ENCODE data around the gene PDGFB. TPM values are rescaled to one million over a fixed set of nuclear protein-coding genes. Genes with fewer than 3 reads are reported as not detected.

Gene PDGFB
- polyA plus RNA-seq, 1 donor: 7.4 TPM

DNA sequence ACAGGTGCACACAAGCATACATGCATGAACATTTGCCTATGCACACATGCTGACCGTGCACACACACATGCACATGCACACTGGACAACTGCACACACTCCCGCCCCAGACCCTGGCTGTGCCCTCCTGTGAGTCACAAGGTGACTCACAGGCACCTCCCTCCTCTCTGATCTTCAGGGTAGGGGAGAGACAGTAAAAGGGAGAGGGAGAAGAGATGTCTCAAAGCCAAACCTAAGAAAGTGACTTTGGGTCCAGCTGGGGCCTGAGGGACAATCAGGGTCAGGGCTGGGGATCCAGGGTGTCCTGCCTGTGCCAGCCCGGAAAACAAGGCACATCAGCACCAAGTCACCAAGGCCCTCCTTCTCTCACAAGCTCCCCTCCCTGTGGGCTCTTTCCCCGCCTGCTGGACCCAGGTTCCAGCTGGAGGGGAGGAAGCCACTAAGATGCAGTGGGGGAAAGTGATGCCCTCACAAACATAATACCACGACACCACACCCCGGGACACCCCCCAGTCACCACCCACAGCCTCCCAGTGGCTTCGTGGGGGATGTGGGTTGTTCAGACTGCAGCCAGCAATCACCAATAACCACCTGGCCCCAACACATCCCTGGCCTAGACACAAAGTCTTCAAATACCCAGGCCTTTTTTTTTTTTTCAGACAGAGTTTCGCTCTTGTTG, 39.3 kb downstream of the PDGFB start:
- Histone ChIP-seq H3K27ac (ENCODE audit: low read length) (no peak overlapping the region), H3K4me3 (ENCODE audit: low read length) (no peak overlapping the region), H3K4me1 (ENCODE audit: control insufficient read depth, insufficient read depth, low read length) (no peaks in the 10 kb centered on the region), H3K9me3 (ENCODE audit: control insufficient read depth, low read depth, low read length) (no peaks in the 10 kb centered on the region), H3K27me3 (ENCODE audit: control insufficient read depth, insufficient read depth, low read length) (no peaks in the 10 kb centered on the region), H3K36me3 (ENCODE audit: control insufficient read depth, insufficient read depth, low read length) (no peaks in the 10 kb centered on the region)
- WGBS (ENCODE audit: insufficient coverage, low lambda C conversion rate): no CpG with 5 or more reads among the region's 8 CpGs
- DNase-seq: no peak

DNA sequence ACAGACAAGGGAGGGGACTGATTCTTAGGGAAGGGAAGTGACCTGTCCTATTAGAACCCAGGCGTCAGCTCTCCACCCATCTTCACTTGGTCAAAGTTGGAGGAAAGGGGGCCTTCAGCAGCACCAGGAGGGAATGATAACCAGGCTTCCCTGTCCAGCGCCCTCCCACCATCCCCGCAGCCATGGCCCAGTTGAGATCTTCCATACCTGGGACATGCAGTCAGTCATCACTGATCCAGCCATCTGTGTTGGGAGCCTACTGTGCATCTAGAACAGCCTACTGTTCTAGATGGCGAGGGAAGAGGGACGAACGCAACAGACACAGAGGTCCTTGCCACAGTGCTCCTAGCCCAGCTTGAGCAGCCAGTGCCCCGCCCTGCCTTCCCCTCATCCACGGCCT, 40.6 kb downstream of the PDGFB start:
- Histone ChIP-seq H3K9me3 (ENCODE audit: control insufficient read depth, low read depth, low read length) (peaks cover 2% of the 10 kb centered on the region), H3K4me3 (ENCODE audit: low read length) (no peak overlapping the region), H3K27me3 (ENCODE audit: control insufficient read depth, insufficient read depth, low read length) (no peaks in the 10 kb centered on the region), H3K27ac (ENCODE audit: low read length) (no peak overlapping the region), H3K36me3 (ENCODE audit: control insufficient read depth, insufficient read depth, low read length) (no peaks in the 10 kb centered on the region), H3K4me1 (ENCODE audit: control insufficient read depth, insufficient read depth, low read length) (no peaks in the 10 kb centered on the region)
- DNase-seq: no peak
- no CpG with 5 or more reads among the region's 8 CpGs for WGBS (ENCODE audit: insufficient coverage, low lambda C conversion rate)

DNA sequence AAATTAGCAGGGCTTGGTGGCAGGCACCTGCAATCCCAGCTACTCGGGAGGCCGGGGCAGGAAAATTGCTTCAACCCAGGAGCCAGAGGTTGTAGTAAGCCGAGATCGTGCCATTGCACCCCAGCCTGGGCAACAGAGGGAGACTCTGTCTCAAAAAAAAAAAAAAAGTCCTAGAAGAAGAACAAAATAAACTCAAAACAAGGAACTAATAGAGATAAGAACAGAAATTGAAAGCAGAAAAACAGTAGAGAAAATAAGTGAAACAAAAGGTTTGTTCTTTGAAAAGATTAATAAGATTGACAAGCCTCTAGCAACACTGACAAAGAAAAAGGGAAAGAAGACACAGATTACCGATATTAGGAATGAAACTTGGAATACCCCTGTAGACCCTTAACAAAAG, 47.2 kb downstream of the PDGFB start:
- WGBS (ENCODE audit: insufficient coverage, low lambda C conversion rate): 88% methylated on average over 3 of the region's 5 CpGs
- DNase-seq: no peak
- Histone ChIP-seq H3K4me3 (ENCODE audit: low read length) (no peak overlapping the region), H3K27me3 (ENCODE audit: control insufficient read depth, insufficient read depth, low read length) (no peaks in the 10 kb centered on the region), H3K9me3 (ENCODE audit: control insufficient read depth, low read depth, low read length) (peaks cover 15% of the 10 kb centered on the region), H3K4me1 (ENCODE audit: control insufficient read depth, insufficient read depth, low read length) (no peaks in the 10 kb centered on the region), H3K36me3 (ENCODE audit: control insufficient read depth, insufficient read depth, low read length) (no peaks in the 10 kb centered on the region), H3K27ac (ENCODE audit: low read length) (no peak overlapping the region)

DNA sequence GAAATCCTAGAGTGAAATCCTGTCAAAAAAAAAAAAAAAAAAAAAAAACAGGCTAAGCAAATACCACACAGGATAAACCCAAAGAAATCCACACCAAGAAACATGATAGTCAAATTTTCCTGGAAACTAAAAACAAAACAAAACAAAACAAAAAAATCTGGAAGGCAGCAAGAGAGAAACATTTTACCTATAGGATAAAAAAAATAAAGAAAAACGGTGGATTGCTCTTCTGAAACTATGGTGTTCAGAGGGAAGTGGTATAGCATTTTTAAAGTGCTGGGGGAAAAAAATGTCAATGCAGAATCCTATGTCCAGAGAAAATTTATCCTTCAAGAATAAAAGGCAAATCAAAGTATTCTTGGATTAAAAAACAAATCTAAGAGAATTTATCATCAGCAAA, 50.7 kb downstream of the PDGFB start:
- 43% methylated on average over 1 of the region's 1 CpG for WGBS (ENCODE audit: insufficient coverage, low lambda C conversion rate)
- Histone ChIP-seq H3K27ac (ENCODE audit: low read length) (no peak overlapping the region), H3K27me3 (ENCODE audit: control insufficient read depth, insufficient read depth, low read length) (no peaks in the 10 kb centered on the region), H3K36me3 (ENCODE audit: control insufficient read depth, insufficient read depth, low read length) (no peaks in the 10 kb centered on the region), H3K4me3 (ENCODE audit: low read length) (no peak overlapping the region), H3K9me3 (ENCODE audit: control insufficient read depth, low read depth, low read length) (peaks cover 12% of the 10 kb centered on the region), H3K4me1 (ENCODE audit: control insufficient read depth, insufficient read depth, low read length) (no peaks in the 10 kb centered on the region)
- DNase-seq: no peak

DNA sequence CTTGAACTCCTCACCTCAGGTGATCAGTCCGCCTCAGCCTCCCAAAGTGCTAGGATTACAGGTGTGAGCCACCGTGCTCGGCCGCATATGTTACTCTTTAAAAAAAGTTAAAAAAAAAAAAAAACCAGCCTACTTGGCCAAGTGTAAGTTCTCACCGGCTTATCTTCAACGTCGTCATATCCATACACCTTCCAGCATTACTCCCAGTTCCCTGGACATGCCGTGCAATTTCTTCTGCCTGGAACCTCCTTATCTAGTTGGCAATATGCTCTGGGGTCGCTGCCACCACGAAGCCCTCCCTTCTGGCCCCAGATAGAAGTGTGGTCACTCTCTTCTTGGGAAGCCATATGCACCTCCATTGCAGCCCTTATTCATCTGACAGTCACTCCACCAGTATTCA, 56.0 kb downstream of the PDGFB start:
- no peaks in the 10 kb centered on the region for H3K36me3 ChIP-seq (ENCODE audit: control insufficient read depth, insufficient read depth, low read length)
- no CpG with 5 or more reads among the region's 10 CpGs for WGBS (ENCODE audit: insufficient coverage, low lambda C conversion rate)
- peaks cover 3% of the 10 kb centered on the region for H3K9me3 ChIP-seq (ENCODE audit: control insufficient read depth, low read depth, low read length)
- H3K27me3 ChIP-seq (ENCODE audit: control insufficient read depth, insufficient read depth, low read length): no peaks in the 10 kb centered on the region
- no peak for DNase-seq
- no peak overlapping the region for H3K27ac ChIP-seq (ENCODE audit: low read length)
- H3K4me1 ChIP-seq (ENCODE audit: control insufficient read depth, insufficient read depth, low read length): no peaks in the 10 kb centered on the region
- H3K4me3 ChIP-seq (ENCODE audit: low read length): no peak overlapping the region

DNA sequence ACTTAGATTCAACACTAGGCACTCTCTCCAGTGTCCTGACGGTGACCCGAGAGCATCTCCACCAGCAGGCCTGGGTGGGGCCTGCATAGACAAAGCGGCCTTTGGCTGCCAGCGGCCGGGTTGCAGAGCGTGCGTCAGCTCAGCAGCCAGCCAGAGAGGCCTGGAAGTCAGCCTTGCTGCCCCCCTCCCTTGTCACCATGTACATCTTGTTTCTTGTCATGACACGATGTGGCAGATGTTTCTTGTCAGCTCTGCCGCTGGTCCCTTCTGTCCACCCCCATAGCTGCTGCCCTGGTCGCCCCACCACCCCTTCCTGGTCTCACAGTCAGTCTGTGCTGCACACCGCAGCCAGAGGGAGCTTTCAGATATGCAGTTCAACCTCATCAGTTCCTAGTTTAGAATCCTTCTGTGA, 59.2 kb downstream of the PDGFB start:
- WGBS (ENCODE audit: insufficient coverage, low lambda C conversion rate): no CpG with 5 or more reads among the region's 11 CpGs
- H3K4me3 ChIP-seq (ENCODE audit: low read length): no peak overlapping the region
- no peaks in the 10 kb centered on the region for H3K9me3 ChIP-seq (ENCODE audit: control insufficient read depth, low read depth, low read length)
- no peak overlapping the region for H3K27ac ChIP-seq (ENCODE audit: low read length)
- peak in 1 of 2 donors; percentile 44 for DNase-seq
- no peaks in the 10 kb centered on the region for H3K27me3 ChIP-seq (ENCODE audit: control insufficient read depth, insufficient read depth, low read length)
- no peaks in the 10 kb centered on the region for H3K36me3 ChIP-seq (ENCODE audit: control insufficient read depth, insufficient read depth, low read length)
- H3K4me1 ChIP-seq (ENCODE audit: control insufficient read depth, insufficient read depth, low read length): no peaks in the 10 kb centered on the region

DNA sequence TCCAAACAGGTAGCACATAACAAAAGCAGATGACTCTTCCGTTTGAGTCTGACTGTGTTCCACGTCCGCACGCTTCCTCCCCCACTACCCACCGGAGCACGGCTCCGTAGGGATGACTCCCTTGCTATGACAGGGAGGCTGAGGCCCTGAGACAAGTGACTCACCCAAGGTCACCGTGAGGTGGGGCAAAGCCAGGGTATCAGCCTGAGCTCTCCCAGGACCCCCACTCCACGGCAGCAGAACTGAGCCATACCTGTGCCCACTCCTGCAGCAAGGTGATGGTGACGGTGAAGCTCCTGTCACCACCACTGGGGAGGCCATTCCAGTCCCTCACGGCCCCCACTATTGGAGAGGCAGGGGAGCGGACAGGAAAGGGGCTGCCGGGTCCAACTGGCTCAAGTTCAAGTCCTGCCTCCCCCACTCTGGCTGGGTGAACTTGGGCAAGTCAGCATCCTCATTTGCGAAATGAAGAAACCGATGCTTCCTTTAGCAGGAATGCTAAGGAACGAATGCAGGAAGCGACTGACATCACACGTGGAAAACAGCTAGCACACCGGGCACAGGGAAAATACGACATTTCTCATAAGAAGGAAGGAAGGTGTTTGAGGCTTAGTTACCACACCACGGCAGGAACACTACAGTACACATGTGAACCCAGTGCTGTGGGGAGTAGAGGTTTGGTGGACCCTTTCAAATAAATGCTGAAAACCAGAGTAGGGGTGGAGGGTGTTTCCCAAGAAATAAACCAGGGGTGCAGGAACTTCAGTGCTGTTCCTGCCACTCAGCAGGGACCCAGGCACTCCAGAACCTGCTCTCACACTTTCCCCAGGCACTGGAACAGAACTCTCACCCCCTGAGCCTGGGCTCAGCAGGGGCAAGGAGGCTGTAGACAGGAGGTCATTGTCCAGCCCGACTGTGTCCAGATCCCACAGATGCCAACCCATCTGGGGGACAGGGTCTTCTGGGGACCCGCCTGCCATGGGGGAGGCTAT, 59.9 kb downstream of the PDGFB start:
- DNase-seq: no peak
- Histone ChIP-seq H3K27ac (ENCODE audit: low read length) (no peak overlapping the region), H3K9me3 (ENCODE audit: control insufficient read depth, low read depth, low read length) (no peaks in the 10 kb centered on the region), H3K36me3 (ENCODE audit: control insufficient read depth, insufficient read depth, low read length) (no peaks in the 10 kb centered on the region), H3K4me3 (ENCODE audit: low read length) (no peak overlapping the region), H3K4me1 (ENCODE audit: control insufficient read depth, insufficient read depth, low read length) (no peaks in the 10 kb centered on the region), H3K27me3 (ENCODE audit: control insufficient read depth, insufficient read depth, low read length) (no peaks in the 10 kb centered on the region)
- no CpG with 5 or more reads among the region's 23 CpGs for WGBS (ENCODE audit: insufficient coverage, low lambda C conversion rate)

DNA sequence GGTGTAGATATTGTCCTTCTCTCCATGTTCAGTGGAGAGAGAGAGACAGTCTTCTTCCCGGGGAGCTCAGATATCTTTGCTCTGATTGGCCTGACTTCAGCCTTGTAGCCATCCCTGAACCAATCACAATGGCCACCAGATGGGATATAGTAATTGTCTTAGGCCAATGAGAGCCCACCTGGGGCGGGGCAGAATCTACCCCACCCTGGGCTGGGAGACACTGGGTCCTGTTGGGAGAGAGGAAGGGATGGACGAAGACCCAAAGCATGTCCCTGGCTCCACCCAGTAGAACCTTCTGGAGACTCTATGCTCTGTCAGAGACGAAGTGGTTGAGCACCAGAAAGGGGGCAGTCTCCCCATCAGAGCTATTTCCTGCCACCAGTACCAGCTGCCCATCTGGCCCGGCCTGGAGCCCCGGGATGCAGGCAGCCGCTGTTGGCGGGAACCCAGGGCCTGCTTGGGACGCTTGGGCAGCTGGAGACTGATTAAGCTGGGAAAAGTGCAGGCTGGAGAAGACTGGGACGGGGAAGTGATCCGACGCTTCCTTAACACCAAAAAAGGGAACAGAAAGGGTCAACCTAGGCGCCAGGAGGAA, 60.7 kb downstream of the PDGFB start:
- no peak overlapping the region for H3K4me3 ChIP-seq (ENCODE audit: low read length)

DNA sequence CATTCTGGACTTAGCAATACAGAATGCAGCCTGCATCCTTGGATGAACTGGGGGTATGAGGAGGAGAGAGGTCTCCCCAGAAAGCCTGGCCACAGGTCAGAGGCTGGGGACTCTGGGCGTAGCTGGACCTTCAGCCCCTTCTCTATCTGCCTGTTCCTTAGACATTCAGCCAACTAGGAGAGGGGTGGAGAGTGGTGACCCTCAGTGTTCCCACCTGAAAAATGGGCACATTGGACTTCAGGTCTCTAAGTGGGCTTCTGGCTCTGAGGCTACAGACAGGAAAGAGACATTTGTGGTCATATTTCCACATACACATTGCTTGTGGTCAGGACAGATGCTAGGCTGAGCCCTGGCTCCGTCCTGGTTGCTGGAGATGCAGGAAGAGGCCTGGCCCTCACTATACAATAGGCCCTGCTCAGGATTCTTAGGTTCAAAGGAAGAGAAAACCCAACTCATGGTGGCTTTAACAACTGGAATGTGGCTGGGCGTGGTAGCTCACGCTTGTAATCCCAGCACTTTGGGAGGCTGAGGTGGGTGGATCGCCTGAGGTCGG, 62.2 kb downstream of the PDGFB start:
- no peaks in the 10 kb centered on the region for H3K4me1 ChIP-seq (ENCODE audit: control insufficient read depth, insufficient read depth, low read length)
- no peaks in the 10 kb centered on the region for H3K27me3 ChIP-seq (ENCODE audit: control insufficient read depth, insufficient read depth, low read length)
- H3K27ac ChIP-seq (ENCODE audit: low read length): no peak overlapping the region
- DNase-seq: no peak
- H3K36me3 ChIP-seq (ENCODE audit: control insufficient read depth, insufficient read depth, low read length): no peaks in the 10 kb centered on the region
- WGBS (ENCODE audit: insufficient coverage, low lambda C conversion rate): no CpG with 5 or more reads among the region's 6 CpGs
- no peaks in the 10 kb centered on the region for H3K9me3 ChIP-seq (ENCODE audit: control insufficient read depth, low read depth, low read length)
- no peak overlapping the region for H3K4me3 ChIP-seq (ENCODE audit: low read length)

More for the DNA sequence above, 60.7 kb downstream of the PDGFB start:
- no peak overlapping the region for H3K27ac ChIP-seq (ENCODE audit: low read length)
- WGBS (ENCODE audit: insufficient coverage, low lambda C conversion rate): no CpG with 5 or more reads among the region's 13 CpGs
- no peaks in the 10 kb centered on the region for H3K27me3 ChIP-seq (ENCODE audit: control insufficient read depth, insufficient read depth, low read length)
- H3K4me1 ChIP-seq (ENCODE audit: control insufficient read depth, insufficient read depth, low read length): no peaks in the 10 kb centered on the region
- H3K9me3 ChIP-seq (ENCODE audit: control insufficient read depth, low read depth, low read length): no peaks in the 10 kb centered on the region
- no peaks in the 10 kb centered on the region for H3K36me3 ChIP-seq (ENCODE audit: control insufficient read depth, insufficient read depth, low read length)
- DNase-seq: no peak

DNA sequence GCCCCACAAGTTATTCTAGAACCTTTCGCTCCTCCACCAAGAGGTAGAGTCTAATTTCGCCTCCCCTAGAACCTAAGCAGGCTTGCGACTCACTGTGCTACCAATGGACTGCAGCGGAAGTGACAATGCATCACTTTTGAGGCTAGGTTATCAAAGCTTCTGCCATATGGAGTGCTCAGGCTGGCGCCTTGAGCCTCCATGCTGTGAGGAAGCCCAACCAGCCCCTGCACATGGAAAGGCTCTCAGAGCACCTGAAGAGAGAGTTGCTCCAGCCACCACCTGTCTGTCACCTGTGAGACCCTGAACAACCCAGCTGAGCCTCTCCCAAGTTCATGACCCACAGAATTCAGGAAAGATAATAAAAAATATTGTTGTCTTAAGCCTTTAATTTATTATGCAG, 63.0 kb downstream of the PDGFB start:
- no peak overlapping the region for H3K27ac ChIP-seq (ENCODE audit: low read length)
- no peaks in the 10 kb centered on the region for H3K9me3 ChIP-seq (ENCODE audit: control insufficient read depth, low read depth, low read length)
- H3K4me1 ChIP-seq (ENCODE audit: control insufficient read depth, insufficient read depth, low read length): no peaks in the 10 kb centered on the region
- no peak for DNase-seq
- H3K27me3 ChIP-seq (ENCODE audit: control insufficient read depth, insufficient read depth, low read length): no peaks in the 10 kb centered on the region
- H3K36me3 ChIP-seq (ENCODE audit: control insufficient read depth, insufficient read depth, low read length): no peaks in the 10 kb centered on the region
- H3K4me3 ChIP-seq (ENCODE audit: low read length): no peak overlapping the region
- WGBS (ENCODE audit: insufficient coverage, low lambda C conversion rate): no CpG with 5 or more reads among the region's 5 CpGs
